ENCODE data around the gene VWA3B.
A peak's percentile ranks its signal among the peaks of the same experiment; 100 is the strongest.
"Not testable (repeated sequence)": the region's sequence is repeated elsewhere in the genome, so short reads cannot be mapped to it uniquely, and the experiment has no call there.

VWA3B gene

GRCh38 chr2:98247383-98247782 is 160.4 kb downstream of the VWA3B start:
- DNase-seq (ENCODE audit: low spot score) = no peak

GRCh38 chr2:98252038-98252773 is 165.2 kb downstream of the VWA3B start:
- DNase-seq (ENCODE audit: low spot score) = no peak

DNA sequence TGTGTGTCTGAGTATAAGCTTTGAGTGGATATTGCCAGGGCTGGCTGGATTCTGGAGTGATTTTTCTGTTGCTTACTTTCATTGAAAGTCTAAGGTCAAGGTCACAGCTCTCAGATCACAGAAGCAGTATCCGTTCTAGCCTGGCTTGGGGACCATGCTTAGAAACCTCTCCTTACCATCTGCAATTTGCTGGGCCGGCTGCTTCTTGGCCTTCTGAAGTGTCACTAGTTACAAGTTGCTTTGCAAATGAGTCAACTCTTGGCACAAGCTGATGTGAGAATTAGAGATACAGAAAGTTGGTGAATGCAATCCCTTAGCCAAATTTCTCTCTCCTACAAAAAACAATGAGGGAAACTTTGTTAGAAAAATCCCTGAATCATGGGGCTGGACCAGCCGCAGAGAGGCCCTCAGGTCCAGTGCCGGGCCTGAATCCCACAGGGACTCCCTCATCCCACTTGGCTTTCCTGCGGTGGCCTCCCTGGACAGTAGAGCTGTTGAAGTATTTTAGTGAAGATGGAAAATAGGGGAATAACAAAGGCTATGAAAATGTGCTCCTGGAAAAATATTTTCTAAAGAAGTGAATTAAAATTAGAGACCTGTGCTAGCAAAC is 166.6 kb downstream of the VWA3B start:
- no peak for DNase-seq (ENCODE audit: low spot score)

GRCh38 chr2:98254504-98255059 is 167.6 kb downstream of the VWA3B start:
- DNase-seq (ENCODE audit: low spot score) = no peak

- no peak for DNase-seq (ENCODE audit: low spot score)
Measured at GRCh38 chr2:98258906-98259305, 171.9 kb downstream of the VWA3B start.

DNA sequence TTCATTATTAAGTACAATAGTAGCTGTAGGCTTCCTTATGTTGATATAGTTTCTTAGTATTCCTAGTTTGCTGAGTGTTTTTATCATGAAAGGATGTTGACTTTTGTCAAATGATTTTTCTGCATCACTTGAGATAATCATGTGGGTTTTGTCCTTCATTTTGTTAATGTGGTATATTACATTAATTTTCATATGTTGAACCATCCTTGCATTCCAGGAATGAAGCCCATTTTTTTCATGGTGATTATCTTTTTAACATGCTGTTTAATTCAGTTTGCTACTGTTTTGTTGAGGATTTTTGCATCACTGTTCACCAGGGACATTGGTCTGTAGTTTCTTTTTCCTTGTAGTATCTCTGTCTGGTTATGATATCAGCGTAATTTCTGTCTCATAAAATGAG is 176.4 kb downstream of the VWA3B start:
- no peak for DNase-seq (ENCODE audit: low spot score)

- not testable (repeated sequence) for DNase-seq (ENCODE audit: low spot score)
Measured at GRCh38 chr2:98268225-98268624, 181.3 kb downstream of the VWA3B start.

GRCh38 chr2:98269274-98269673 is 182.3 kb downstream of the VWA3B start:
- DNase-seq (ENCODE audit: low spot score) = peak; percentile 6

- no peak for DNase-seq (ENCODE audit: low spot score)
Measured at GRCh38 chr2:98269830-98270229, 182.9 kb downstream of the VWA3B start.

DNA sequence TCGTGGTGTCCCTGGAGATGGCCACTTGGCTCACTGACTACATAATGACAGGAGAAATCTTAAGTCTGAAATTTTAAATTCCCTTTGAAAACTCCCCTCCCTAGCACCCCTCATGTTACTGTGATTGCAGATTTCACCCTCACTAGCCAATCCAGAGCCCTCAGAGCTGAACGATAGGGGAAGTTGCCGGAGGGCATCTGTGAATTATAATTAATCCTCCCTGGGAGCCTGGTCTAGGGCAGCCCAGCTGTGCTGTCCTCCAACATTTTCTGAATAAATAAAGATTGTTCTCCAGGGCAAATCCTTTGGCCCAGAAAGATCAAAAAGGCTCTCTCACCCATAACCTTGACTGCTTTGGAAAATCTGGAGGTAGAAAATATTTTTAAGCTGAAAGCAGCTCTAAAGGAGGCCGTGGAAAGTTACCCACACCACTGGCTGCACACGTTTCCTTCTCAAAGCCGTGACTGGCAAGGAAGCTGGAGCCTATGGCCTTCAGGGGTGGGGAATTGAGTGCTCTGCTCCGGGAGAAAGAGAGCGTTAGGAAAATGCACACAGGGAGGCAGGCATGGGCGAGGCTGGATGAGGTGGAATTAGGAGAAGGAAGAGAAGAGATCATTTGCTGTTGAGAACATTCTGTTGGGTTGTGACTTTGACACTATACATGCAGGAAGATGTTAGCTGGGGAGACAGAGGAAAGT is 190.3 kb downstream of the VWA3B start:
- no peak for DNase-seq (ENCODE audit: low spot score)

GRCh38 chr2:98278074-98278473 is 191.1 kb downstream of the VWA3B start:
- DNase-seq (ENCODE audit: low spot score) = no peak

DNA sequence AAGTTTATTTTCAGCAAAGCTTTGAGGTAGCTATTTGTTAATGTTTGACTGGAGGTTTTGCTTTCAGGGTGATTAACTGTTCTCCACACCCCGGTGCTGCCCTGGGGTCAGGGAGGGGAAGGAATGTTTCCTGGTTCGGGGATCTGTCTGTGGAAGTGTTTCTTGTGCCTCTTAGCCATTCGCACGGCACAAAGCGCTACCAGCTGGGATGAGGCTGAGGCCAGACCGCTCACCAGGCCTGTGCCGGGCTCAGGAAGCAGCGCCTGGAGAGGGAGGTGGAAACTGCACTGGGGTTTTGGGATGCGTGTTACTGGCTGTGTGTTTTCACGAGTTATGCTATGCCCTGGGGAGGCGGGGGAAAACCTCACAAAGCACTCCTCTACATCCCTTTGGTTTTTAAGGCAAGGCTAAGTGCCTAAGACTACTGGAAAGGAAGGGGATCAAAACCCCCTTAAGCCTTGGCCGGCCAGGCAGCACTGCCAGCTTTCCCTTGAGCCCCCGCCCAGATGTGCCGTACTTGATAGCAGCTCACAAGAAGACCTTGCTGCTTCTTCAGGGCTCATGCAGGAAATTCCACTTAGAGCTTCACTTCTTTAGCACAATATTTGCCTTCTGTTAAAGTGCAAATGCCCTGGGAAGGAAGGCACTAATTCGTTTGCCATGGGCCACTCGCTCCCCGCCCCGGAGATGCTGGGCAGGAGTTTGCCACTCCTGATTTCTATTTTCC is 193.6 kb downstream of the VWA3B start:
- no peak for DNase-seq (ENCODE audit: low spot score)

- no peak for DNase-seq (ENCODE audit: low spot score)
Measured at GRCh38 chr2:98281607-98282006, 194.6 kb downstream of the VWA3B start.

GRCh38 chr2:98282109-98282508 is 195.1 kb downstream of the VWA3B start:
- no peak for DNase-seq (ENCODE audit: low spot score)

GRCh38 chr2:98293030-98293429 is 206.1 kb downstream of the VWA3B start:
- DNase-seq (ENCODE audit: low spot score) = no peak

- DNase-seq (ENCODE audit: low spot score) = no peak
Measured at GRCh38 chr2:98293931-98294687, 207.1 kb downstream of the VWA3B start.

DNA sequence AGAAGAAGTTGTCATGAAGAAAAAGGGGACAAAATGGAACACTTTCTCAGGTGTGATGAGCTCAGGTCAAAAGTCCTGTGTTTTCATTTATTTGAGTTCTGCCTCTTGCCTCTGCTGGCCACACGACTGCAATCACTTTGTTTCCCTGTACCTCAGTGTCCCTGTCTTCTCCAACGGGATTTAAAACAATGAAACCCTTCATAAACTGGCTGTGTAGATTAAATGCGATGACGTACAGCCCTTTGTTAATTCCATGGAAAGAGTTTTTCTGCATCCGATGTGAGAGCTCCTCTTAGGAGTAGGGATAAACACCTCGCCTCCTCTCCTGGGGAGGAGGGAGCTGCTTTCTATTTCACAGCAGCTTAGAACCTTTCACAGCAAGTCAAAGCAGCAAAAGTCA is 207.7 kb downstream of the VWA3B start:
- DNase-seq (ENCODE audit: low spot score) = no peak

DNA sequence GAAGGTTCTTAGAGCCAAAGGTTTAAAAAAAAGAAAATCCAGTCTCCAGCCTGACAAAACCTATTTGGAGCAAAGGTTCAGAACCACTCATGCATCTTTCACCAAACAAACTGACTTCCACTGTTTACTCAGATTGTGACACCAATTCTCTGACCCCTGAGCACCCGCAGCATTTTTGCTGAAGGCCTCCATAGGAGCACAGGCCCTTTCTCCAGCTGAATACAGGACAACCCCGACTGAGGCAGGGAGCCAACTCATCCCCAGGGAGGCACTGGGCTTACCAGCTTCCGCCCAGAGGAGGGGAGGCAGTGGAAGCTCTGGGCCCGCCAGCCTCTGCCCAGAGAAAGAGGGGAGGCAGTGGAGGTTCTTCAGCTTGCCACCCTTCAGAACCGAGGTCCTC is 208.3 kb downstream of the VWA3B start:
- no peak for DNase-seq (ENCODE audit: low spot score)

DNA sequence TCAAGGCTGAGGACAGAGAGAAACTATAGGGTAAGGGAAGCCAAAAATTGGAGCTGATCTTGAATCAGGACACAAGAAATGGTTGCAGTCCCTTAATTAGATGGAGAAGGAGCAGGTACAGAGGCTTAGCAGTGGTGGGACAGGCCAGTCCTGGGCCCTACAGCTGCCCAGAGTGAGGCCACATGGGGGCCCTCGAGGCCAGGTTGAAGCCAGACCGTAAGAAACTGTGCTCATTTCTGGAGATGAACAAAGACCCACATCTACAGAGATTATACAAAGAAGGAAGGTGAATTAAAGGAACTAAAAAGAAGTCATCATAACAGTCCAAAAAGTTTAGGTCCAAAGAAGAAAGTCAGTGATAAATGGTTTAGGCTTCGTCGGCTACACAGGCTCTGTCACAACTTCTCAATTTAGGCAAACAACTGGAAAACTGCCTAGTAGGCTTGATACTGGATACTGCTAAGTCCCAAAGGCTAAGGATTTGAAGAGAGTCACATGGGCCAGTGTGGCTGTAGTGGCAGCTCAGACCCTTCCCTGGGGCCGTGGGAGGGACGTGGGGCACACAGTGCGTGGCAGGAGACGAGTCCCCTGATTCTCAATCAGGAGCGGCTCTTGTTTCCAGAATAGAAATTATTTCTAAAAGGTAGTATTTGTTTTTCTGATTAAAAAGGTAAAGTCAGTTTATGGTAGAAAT is 208.9 kb downstream of the VWA3B start:
- no peak for DNase-seq (ENCODE audit: low spot score)

DNA sequence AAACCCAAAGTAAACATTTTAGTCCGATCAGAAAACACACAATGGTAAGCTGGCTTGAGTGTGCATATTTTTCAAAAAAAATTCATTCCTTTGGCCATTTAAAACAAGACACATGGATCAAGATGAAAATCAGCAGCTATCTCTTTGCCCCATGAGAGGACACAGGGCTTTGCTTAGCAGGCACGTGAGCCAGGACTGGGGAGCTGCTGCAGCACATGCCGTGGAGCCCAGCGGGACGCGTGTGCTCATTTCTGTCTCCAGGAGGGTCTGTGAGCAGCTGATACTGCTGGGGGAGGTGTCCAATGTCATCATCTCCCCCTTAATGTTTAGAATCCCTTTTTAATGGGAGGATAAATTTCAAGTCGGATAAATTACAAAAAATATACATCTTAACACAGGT is 209.5 kb downstream of the VWA3B start:
- no peak for DNase-seq (ENCODE audit: low spot score)
